ENCODE data around the gene CACNB1. TPM values are rescaled to one million over a fixed set of nuclear protein-coding genes. Genes with fewer than 3 reads are reported as not detected.

Gene CACNB1
- total RNA-seq, 4 donors from 2014 or later = 7.1 to 20.3 (median 15.0) TPM

GRCh38 chr17:39222866-39223834 lies 25.7 kb upstream of the CACNB1 start:
- no peaks in the 10 kb centered on the region for H3K9me3 ChIP-seq
- no peak for DNase-seq (ENCODE audit: low spot score in 2 of 2)
- peaks cover 0 to 24% (median 13%) of the 10 kb centered on the region in 4 donors for H3K4me1 ChIP-seq
- WGBS, 2 donors = 61 to 82% methylated on average over 7 to 8 of the region's 9 CpGs
- TF ChIP-seq EP300 (IDR thresholded peaks at IDR 0.05) (no peak), POLR2A (IDR thresholded peaks at IDR 0.05) (no peak)
- H3K36me3 ChIP-seq = no peaks in the 10 kb centered on the region
- H3K27ac ChIP-seq = no peak overlapping the region
- H3K4me3 ChIP-seq = no peak overlapping the region
- peaks cover 0 to 49% of the 10 kb centered on the region in 2 donors for H3K27me3 ChIP-seq

DNA sequence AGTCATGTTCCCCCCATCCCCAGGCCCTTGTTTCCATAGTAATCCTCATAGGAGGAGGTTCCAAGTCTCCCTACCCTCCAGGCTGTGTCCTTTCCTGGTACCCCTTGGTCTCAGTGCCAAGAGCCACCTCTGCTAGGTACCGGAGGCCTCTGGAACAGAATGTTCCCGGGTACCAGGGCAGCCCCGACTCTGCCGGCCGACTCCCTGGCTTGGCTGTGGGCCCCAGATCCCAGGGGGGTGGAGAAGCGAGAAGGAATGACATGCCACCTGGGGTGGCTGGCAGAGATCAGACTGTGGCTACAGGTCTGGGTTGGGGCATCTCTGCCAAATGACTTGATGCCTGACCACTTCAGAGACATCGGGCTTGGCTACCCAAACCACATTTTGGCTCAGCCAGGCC lies 24.7 kb upstream of the CACNB1 start:
- Histone ChIP-seq H3K36me3 (no peaks in the 10 kb centered on the region), H3K27ac (no peak overlapping the region), H3K4me1 (peaks cover 0 to 30% (median 13%) of the 10 kb centered on the region in 4 donors), H3K4me3 (no peak overlapping the region), H3K9me3 (no peaks in the 10 kb centered on the region), H3K27me3 (peaks cover 0 to 48% of the 10 kb centered on the region in 2 donors)
- TF ChIP-seq EP300 (IDR thresholded peaks at IDR 0.05) (no peak), POLR2A (IDR thresholded peaks at IDR 0.05) (no peak)
- TF ChIP-seq, protein P1, sequence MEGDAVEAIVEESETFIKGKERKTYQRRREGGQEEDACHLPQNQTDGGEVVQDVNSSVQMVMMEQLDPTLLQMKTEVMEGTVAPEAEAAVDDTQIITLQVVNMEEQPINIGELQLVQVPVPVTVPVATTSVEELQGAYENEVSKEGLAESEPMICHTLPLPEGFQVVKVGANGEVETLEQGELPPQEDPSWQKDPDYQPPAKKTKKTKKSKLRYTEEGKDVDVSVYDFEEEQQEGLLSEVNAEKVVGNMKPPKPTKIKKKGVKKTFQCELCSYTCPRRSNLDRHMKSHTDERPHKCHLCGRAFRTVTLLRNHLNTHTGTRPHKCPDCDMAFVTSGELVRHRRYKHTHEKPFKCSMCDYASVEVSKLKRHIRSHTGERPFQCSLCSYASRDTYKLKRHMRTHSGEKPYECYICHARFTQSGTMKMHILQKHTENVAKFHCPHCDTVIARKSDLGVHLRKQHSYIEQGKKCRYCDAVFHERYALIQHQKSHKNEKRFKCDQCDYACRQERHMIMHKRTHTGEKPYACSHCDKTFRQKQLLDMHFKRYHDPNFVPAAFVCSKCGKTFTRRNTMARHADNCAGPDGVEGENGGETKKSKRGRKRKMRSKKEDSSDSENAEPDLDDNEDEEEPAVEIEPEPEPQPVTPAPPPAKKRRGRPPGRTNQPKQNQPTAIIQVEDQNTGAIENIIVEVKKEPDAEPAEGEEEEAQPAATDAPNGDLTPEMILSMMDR (IDR thresholded peaks at IDR 0.05) = no peak
- 66 to 94% methylated on average over 7 of the region's 7 CpGs for WGBS, 2 donors
- no peak for DNase-seq (ENCODE audit: low spot score in 2 of 2)

DNA sequence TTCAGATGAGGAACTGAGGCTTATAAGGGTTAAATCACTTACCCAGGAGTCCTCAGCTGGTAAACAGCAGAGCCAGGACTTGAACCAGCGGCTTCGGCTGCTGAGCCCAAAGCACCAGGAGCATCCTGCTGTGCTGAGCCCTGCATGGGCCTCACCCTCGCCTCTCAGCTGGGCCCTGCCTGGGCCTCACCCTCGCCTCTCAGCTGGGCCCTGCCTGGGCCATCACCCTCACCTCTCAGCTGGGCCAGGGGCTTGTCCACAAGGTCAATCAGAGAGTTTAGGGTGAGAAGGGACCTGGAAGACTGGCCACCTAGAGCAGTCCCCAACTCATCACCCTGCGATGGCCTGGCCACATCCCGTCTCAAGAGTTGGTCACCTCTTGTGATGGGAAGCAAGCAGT lies 24.1 kb upstream of the CACNB1 start:
- no peak for DNase-seq (ENCODE audit: low spot score in 2 of 2)

DNA sequence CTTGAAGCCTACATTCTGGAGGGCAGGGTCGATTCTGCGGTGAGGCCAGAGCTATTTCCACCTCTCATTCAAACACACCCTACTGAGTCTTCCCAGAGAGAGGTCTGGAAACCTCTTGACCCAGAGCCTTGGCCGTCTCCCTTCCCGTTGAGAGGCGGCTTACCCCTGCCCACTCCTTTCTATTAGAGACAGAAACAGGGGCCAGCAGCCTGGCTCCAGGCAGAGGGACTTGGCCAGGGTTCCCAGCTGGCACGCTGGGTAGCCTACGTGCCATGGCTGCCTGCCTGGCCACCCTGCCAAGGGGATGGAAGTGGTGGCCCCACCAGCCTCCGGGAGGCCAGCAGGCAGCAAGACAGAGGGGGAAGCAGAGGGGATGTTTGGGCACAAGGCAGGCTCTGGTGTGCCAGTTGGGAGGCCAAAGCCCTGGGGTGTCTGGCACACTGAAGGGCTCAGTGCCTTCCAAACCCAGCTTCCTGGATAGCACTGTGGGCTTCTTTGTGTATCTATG lies 22.2 kb upstream of the CACNB1 start:
- Histone ChIP-seq H3K36me3 (no peaks in the 10 kb centered on the region), H3K4me1 (peaks cover 0 to 10% (median 1%) of the 10 kb centered on the region in 4 donors), H3K4me3 (no peak overlapping the region), H3K27ac (no peak overlapping the region), H3K27me3 (peaks cover 0 to 45% of the 10 kb centered on the region in 2 donors), H3K9me3 (no peaks in the 10 kb centered on the region)
- DNase-seq (ENCODE audit: low spot score in 2 of 2) = no peak
- WGBS, 2 donors = 50 to 62% methylated on average over 8 of the region's 8 CpGs
- TF ChIP-seq POLR2A (IDR thresholded peaks at IDR 0.05) = no peak

More for the DNA sequence above, 24.1 kb upstream of the CACNB1 start:
- H3K4me3 ChIP-seq = no peak overlapping the region
- no peaks in the 10 kb centered on the region for H3K9me3 ChIP-seq
- H3K27me3 ChIP-seq = peaks cover 0 to 48% of the 10 kb centered on the region in 2 donors
- 97% methylated on average over 4 to 6 of the region's 6 CpGs for WGBS, 2 donors
- peaks cover 0 to 29% (median 13%) of the 10 kb centered on the region in 4 donors for H3K4me1 ChIP-seq
- no peaks in the 10 kb centered on the region for H3K36me3 ChIP-seq
- no peak overlapping the region for H3K27ac ChIP-seq
- no peak for TF ChIP-seq POLR2A (IDR thresholded peaks at IDR 0.05)
- TF ChIP-seq, protein P1 (IDR thresholded peaks at IDR 0.05) = no peak
- TF ChIP-seq EP300 (IDR thresholded peaks at IDR 0.05) = no peak

DNA sequence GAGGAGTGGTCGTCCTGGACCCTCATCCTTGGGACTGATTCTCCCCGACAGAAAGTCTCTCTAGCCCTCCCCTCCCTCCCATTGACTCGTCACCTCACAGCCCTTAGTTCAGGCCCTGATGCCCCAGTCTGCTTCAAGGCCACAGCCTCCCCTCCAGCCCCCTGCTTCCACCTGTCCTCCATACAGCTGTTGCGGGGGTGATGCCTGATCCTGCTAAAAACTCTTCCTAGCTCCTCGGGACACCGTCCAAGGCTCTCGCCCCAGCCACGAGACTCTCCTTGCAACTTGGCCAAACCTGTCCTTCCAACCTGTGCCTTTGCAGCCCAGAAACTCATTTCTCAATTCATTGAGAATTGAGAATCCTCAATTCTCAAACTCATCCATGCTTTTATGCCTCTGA lies 21.4 kb upstream of the CACNB1 start:
- H3K27ac ChIP-seq = no peak overlapping the region
- no peaks in the 10 kb centered on the region for H3K9me3 ChIP-seq
- DNase-seq (ENCODE audit: low spot score in 2 of 2) = no peak
- no peak overlapping the region for H3K4me3 ChIP-seq
- WGBS, 2 donors = 70 to 77% methylated on average over 8 of the region's 8 CpGs
- TF ChIP-seq, protein P1 (IDR thresholded peaks at IDR 0.05) = no peak
- TF ChIP-seq POLR2A (IDR thresholded peaks at IDR 0.05) = no peak
- TF ChIP-seq EP300 (IDR thresholded peaks at IDR 0.05) = no peak
- no peaks in the 10 kb centered on the region for H3K36me3 ChIP-seq
- H3K27me3 ChIP-seq = peaks cover 0 to 45% of the 10 kb centered on the region in 2 donors
- peaks cover 0 to 6% (median 0%) of the 10 kb centered on the region in 4 donors for H3K4me1 ChIP-seq

All from tibial nerve (tissue), 4 donors.